Natural killer cell (primary cell): ENCODE results near the gene L3MBTL2. TPM values are rescaled to one million over a fixed set of nuclear protein-coding genes. Genes with fewer than 3 reads are reported as not detected.

ENCODE experiments used
- ATAC-seq, 3 donors: fragments of 150-1000 bp in 2 of 3; fragments of 200-7000 bp in 1 of 3; cut with Tn5 transposase; 1 replicate in 1 of 3; 2 replicates in 2 of 3; pipeline ENCODE4 v1.10.0; 2021; ENCODE audit warnings: mild to moderate bottlenecking in 2 of 3, moderate library complexity in 2 of 3
- DNase-seq, 2 donors: peaks; one replicate each; pipeline versions ENCODE4 v3.0.0 to v3.0.0-alpha.2; 2013 to 2021; ENCODE audit warnings: mixed read lengths in 1 of 2
- H3K27ac ChIP-seq: one replicate; pipeline ENCODE4 v1.5.1; 2013; ENCODE audit warnings: mild to moderate bottlenecking, low read length
- H3K27me3 ChIP-seq: one replicate; pipeline ENCODE4 v1.6.1; 2013; ENCODE audit warnings: low read length; ENCODE audit not compliant: control insufficient read depth, insufficient read depth
- H3K36me3 ChIP-seq: one replicate; pipeline ENCODE4 v1.6.1; 2013; ENCODE audit warnings: low read length; ENCODE audit not compliant: control insufficient read depth, insufficient read depth
- H3K4me1 ChIP-seq: one replicate; pipeline ENCODE4 v1.6.1; 2013; ENCODE audit warnings: low read length; ENCODE audit not compliant: control insufficient read depth, insufficient read depth
- H3K4me3 ChIP-seq: one replicate; pipeline ENCODE4 v1.5.1; 2013; ENCODE audit warnings: low read length
- H3K9me3 ChIP-seq: one replicate; pipeline ENCODE4 v1.6.1; 2013; ENCODE audit warnings: low read length; ENCODE audit not compliant: control insufficient read depth, insufficient read depth
- H3K27ac Mint-ChIP-seq, 2 donors: one replicate each; pipeline ENCODE4 v1.8.0; 2022; ENCODE audit warnings: mild to moderate bottlenecking in 2 of 2, mixed read lengths in 2 of 2, moderate library complexity in 1 of 2
- H3K27me3 Mint-ChIP-seq, 2 donors: one replicate each; pipeline ENCODE4 v1.8.0; 2022; ENCODE audit warnings: low read depth in 2 of 2, mixed read lengths in 2 of 2
- H3K36me3 Mint-ChIP-seq: one replicate; pipeline ENCODE4 v1.8.0; 2022; ENCODE audit warnings: mixed read lengths
- H3K4me1 Mint-ChIP-seq, 2 donors: one replicate each; pipeline ENCODE4 v1.8.0; 2022; ENCODE audit warnings: mixed read lengths in 2 of 2
- H3K4me3 Mint-ChIP-seq: one replicate; pipeline ENCODE4 v1.8.0; 2022; ENCODE audit warnings: mild to moderate bottlenecking, moderate library complexity, mixed read lengths
- H3K9me3 Mint-ChIP-seq, 2 donors: one replicate each; pipeline ENCODE4 v1.8.0; 2022; ENCODE audit warnings: mixed read lengths in 2 of 2
- WGBS: methylation state at CpG from one replicate; pipeline ENCODE4 v1.1.7; 2013; ENCODE audit warnings: missing lambda C conversion rate; ENCODE audit not compliant: insufficient coverage; 5-methylcytosine and 5-hydroxymethylcytosine counted together
- intact Hi-C: fragments of 100-400 bp; cut with micrococcal nuclease; formaldehyde crosslinking; loops from one replicate; pipeline ENCODE4 v1.14.2; 2022
- total RNA-seq, 4 donors: library from RNA; stranded (reverse); fragments of 120-200 nt in 1 of 4; gene quantifications; one replicate each; pipeline versions ENCODE4 v1.2.3 to v1.2.4, GENCODE V29; 2013 to 2022
- TF ChIP-seq, protein P1 (sequence below): fragments of 200-600 bp; IDR thresholded peaks from one replicate; pipeline ENCODE4 v1.8.0; 2022; ENCODE audit warnings: antibody characterized with exemption

The L3MBTL2 gene
- total RNA-seq, 3 donors from 2014 or later (not counting 1 experiment from before 2014, with no cell fraction given) = 25.2 to 32.1 (median 31.7) TPM

DNA sequence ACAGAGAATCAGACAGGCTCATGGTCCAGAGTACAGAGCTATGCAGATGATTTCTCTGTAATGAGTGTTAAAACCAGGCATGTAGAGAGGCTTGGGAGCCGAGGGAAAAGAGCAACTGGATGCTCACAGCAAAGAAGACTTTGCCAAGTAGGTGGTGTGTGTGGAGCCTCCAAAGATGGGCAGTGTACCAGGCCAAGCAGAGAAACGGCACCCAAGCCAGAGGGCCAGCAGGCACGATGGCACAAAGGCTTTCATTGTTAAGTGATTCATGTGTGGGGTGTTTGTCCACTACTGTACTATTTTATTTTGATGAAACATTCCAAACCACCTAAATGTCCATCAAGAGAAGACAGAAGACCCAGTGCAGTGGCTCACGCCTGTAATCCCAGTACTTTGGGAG, 69.7 kb downstream of the L3MBTL2 start:
- peaks cover 57% of the 10 kb centered on the region for H3K36me3 ChIP-seq
- Mint-ChIP-seq H3K36me3 (no peaks in the 10 kb centered on the region), H3K4me3 (no peak overlapping the region), H3K4me1 (peaks cover 0 to 4% of the 10 kb centered on the region in 2 donors), H3K27me3 (no peaks in the 10 kb centered on the region), H3K9me3 (no peaks in the 10 kb centered on the region), H3K27ac (no peak overlapping the region)
- H3K4me3 ChIP-seq = no peak overlapping the region
- intact Hi-C loops = no loop called here
- DNase-seq (no peak), ATAC-seq (no peak)
- WGBS = 96% methylated on average over 3 of the region's 4 CpGs
- no peaks in the 10 kb centered on the region for H3K4me1 ChIP-seq
- TF ChIP-seq, protein P1, sequence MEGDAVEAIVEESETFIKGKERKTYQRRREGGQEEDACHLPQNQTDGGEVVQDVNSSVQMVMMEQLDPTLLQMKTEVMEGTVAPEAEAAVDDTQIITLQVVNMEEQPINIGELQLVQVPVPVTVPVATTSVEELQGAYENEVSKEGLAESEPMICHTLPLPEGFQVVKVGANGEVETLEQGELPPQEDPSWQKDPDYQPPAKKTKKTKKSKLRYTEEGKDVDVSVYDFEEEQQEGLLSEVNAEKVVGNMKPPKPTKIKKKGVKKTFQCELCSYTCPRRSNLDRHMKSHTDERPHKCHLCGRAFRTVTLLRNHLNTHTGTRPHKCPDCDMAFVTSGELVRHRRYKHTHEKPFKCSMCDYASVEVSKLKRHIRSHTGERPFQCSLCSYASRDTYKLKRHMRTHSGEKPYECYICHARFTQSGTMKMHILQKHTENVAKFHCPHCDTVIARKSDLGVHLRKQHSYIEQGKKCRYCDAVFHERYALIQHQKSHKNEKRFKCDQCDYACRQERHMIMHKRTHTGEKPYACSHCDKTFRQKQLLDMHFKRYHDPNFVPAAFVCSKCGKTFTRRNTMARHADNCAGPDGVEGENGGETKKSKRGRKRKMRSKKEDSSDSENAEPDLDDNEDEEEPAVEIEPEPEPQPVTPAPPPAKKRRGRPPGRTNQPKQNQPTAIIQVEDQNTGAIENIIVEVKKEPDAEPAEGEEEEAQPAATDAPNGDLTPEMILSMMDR = no peak
- no peaks in the 10 kb centered on the region for H3K27me3 ChIP-seq
- no peak overlapping the region for H3K27ac ChIP-seq
- no peaks in the 10 kb centered on the region for H3K9me3 ChIP-seq

DNA sequence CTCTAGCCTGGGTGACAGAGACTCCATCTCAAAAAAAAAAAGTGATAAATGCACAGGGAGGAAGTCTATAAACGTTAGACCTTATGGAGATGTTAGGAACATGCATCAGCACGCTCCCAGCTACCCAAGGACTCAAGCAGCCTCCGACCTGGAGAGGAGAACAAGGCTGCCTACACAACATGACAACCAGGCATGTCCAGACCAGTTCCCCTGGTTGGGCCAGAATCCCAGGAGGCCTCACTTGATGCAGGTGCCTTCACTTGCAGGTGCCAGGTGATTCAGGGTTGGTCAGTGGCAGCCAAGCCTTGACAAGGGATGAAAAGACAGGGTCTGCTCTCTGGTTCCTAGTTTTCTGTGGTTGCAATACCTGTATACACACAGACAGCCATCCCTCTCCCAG, 75.0 kb downstream of the L3MBTL2 start:
- H3K4me3 ChIP-seq = no peak overlapping the region
- H3K4me1 ChIP-seq = peaks cover 6% of the 10 kb centered on the region
- DNase-seq (no peak), ATAC-seq (no peak)
- no peaks in the 10 kb centered on the region for H3K9me3 ChIP-seq
- H3K27ac ChIP-seq = no peak overlapping the region
- Mint-ChIP-seq H3K4me3 (no peak overlapping the region), H3K9me3 (no peaks in the 10 kb centered on the region), H3K36me3 (no peaks in the 10 kb centered on the region), H3K27me3 (no peaks in the 10 kb centered on the region), H3K27ac (no peak overlapping the region), H3K4me1 (peaks cover 14 to 21% of the 10 kb centered on the region in 2 donors)
- peaks cover 49% of the 10 kb centered on the region for H3K36me3 ChIP-seq
- TF ChIP-seq, protein P1 = no peak
- H3K27me3 ChIP-seq = no peaks in the 10 kb centered on the region
- WGBS = 94% methylated on average over 3 of the region's 3 CpGs
- intact Hi-C loops = loop anchor here (10.0 kb wide), 1 partner anchor 75 kb away; the partner anchor contains the start of gene L3MBTL2

DNA sequence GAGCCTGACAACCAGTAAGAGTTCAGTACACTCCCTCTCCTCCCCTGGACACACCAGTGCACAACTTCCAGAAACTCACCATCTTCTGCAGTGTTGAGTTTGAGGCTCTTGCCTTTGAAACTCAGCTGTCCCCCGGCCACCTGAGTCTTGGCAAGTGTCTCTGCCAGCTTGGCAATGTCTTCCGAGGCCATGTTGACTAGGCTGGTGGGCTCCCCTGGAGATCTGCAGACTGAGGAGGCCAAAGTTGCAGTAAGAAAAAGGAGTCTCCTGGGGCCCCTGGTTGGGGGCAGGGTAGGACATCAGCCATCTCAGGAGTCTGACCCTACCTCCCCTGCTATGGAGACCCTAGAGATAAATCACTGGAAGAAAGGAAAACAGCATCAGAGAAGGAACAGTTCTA, 75.7 kb downstream of the L3MBTL2 start:
- no peaks in the 10 kb centered on the region for H3K27me3 Mint-ChIP-seq
- H3K4me1 Mint-ChIP-seq = peaks cover 18 to 25% of the 10 kb centered on the region in 2 donors
- DNase-seq = no peak
- no peak overlapping the region for H3K4me3 Mint-ChIP-seq
- H3K36me3 Mint-ChIP-seq = no peaks in the 10 kb centered on the region
- Histone ChIP-seq H3K9me3 (no peaks in the 10 kb centered on the region), H3K36me3 (peaks cover 46% of the 10 kb centered on the region), H3K27me3 (no peaks in the 10 kb centered on the region), H3K27ac (no peak overlapping the region), H3K4me3 (no peak overlapping the region), H3K4me1 (peaks cover 10% of the 10 kb centered on the region)
- ATAC-seq = no peak
- intact Hi-C loops = loop anchor here (10.0 kb wide), 1 partner anchor 76 kb away; the partner anchor contains the start of gene L3MBTL2
- TF ChIP-seq, protein P1 = no peak
- H3K27ac Mint-ChIP-seq = no peak overlapping the region
- no peaks in the 10 kb centered on the region for H3K9me3 Mint-ChIP-seq
- 97% methylated on average over 2 of the region's 2 CpGs for WGBS

Other genes with a start within 250 kb of the L3MBTL2 start
- gene EP300, start 112.7 kb upstream of the L3MBTL2 start, total RNA-seq = 100 to 1,000 TPM; 180 to 193 (median 188) TPM
- 1 to 10 TPM in 1 of 3 donors, under 1 TPM in 2; 0.35 to 1.2 (median 0.36) TPM for gene CHADL, start 35.6 kb downstream of the L3MBTL2 start, total RNA-seq
- gene RANGAP1, start 80.9 kb downstream of the L3MBTL2 start, total RNA-seq = 10 to 100 TPM; 44.0 to 54.2 (median 54.0) TPM
- 10 to 100 TPM; 33.9 to 40.3 (median 38.3) TPM for gene ZC3H7B, start 96.2 kb downstream of the L3MBTL2 start, total RNA-seq
- gene TEF, start 176.6 kb downstream of the L3MBTL2 start, total RNA-seq = 1 to 10 TPM; 2.7 to 5.5 (median 3.0) TPM
- gene TOB2, start 241.5 kb downstream of the L3MBTL2 start, total RNA-seq = 10 to 100 TPM; 26.4 to 42.2 (median 32.6) TPM